GM08714 (cell line): ENCODE results near the gene EMSY.
"Not testable (repeated sequence)": the region's sequence is repeated elsewhere in the genome, so short reads cannot be mapped to it uniquely, and the experiment has no call there.

Experiments
- H3K4me3 ChIP-seq: fragments of 200-500 bp; sonication (Bioruptor generic); 2 replicates; pipeline ENCODE4 v1.5.1; 2014; ENCODE audit warnings: mild to moderate bottlenecking, low read length, inconsistent platforms
- ZNF274 ChIP-seq: IDR thresholded peaks from 2 replicates; pipeline ENCODE4 v1.6.1; 2012; ENCODE audit warnings: mild to moderate bottlenecking, low read depth, low read length

Gene EMSY

DNA sequence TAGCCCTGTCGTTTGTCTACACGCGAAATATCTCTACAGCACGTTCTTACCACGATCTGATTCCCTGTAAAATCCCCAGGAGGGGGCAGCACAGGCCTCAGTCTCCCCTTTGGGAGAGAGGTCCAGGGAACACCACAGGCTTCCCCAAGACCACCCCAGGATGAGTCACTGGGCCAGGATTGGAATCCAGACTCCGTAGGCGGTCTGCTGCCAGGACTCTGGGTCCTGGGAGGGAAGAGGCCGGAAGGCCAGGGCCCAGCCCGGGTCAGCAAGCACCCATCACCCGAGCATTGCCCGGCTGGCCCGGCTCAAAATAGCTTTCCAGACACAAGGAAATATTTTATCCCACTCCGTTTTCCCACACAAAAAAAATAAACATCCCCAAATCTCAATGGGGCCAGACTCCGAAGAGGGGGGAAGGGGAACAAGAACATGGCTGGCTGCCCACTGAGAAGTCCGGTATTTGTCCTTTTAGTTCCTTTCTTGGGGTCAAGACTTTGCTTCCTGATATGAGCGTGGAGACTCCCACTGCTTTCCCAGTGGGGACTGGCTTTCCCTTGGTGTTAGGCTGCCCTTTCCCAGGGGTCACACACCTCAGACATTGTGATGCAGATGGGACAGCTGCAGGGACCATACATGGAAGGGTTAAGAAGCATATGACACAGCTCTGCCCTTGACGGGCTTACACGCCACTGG, 134.4 kb downstream of the EMSY start:
- TF ChIP-seq ZNF274 = no peak
- H3K4me3 ChIP-seq = no peak overlapping the region

DNA sequence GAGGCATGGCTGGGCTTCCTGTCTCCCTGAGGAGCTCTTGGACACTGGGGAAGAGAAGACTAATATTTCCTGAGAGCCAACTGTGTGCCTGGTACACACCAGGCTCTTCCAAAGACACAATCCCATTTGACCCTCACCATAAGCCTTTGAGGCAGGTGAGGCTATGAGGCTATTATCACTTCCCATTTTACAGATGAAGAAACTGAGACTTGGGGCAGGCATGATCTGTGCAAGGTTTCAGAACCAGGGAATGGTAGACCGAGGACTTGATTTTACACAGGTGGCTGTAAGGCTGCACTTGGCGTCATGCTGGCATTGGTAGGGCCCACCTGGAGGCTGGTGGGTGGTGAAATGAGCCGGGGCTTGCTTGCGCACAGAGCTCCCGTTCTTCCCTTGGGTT, 134.9 kb downstream of the EMSY start:
- no peak for TF ChIP-seq ZNF274
- no peak overlapping the region for H3K4me3 ChIP-seq

DNA sequence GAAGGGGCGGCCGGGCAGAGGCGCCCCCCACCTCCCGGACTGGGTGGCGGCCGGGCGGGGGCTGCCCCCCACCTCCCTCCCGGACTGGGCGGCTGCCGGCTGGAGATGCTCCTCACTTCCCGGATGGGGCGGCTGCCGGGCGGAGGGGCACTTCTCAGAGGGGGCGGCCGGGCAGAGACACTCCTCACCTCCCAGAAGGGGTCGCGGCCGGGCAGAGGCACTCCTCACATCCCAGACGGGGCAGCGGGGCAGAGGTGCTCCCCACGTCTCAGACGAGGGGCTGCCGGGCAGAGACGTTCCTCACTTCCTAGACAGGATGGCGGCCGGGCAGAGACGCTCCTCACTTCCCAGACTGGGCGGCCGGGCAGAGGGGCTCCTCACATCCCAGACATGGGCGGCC, 137.7 kb downstream of the EMSY start:
- H3K4me3 ChIP-seq = not testable (repeated sequence)

DNA sequence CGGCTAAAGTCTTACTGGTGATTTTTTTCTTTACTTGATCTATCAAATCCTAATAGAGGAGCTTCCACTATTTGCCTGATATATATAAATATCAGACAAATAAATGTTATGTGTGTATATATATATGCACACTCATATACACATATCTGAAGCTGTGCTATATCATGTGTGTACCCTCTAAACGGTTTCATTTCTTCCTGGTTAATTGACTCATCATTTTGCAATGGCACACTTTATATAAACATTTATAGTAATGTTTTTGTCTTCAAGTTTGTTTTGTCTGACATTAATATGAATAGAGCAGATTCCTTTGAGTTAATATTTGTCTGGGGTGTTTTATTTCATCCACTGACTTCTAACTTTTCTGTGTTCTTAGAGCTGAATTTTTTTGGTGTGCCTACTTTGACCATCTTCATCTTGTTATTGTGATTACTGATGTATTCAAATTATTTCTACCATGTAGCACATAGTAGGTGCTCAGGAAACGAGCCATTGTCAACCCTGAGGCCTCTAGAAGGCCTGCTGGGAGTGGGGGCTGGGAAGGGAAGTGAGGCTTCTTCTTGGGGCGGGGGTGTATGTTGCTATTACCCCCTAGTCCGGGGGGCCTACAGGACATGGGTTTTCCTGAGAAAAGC, 143.1 kb downstream of the EMSY start:
- no peak for TF ChIP-seq ZNF274
- no peak overlapping the region for H3K4me3 ChIP-seq

DNA sequence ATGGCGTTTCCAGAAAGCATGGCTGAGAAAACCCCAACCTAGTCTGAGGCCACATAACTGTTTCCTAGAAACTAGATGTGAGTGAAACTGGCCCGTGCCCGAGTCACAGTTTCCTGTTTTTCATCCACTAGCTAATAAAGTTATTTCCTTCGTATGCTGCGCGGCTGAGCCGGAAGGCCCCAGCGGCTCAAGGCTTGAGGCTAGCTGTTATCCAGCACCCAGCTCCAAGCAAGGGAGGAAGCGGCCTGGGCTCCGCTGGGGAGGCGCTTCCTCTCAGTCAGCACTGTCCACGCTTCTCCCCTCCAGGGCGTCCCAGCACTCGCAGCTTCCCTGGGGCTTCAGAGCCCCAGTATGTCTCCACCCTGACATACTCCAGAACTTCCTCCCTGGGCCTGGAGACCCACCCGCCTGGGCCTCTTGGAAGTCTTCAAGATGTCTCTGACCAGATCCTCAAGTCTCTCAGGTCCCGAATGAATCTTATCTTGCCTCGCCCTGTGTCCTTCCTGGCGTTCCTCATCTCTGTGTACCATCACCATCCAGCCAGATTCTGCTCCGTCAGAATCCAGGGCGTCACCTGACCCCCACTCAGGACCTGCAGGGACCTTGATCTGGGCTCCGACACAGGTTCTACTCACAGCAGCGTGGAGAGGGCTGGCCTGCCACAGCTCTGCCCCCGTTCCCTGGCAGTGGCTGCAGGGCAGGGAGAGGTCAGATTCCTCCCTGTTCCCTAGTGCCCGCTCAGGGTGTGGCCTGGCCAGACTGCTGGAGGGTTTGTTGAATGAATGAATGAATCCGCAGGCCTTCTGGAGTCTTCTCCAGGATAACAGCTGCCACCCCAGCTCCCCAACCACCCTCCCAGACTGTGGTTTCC, 143.9 kb downstream of the EMSY start:
- TF ChIP-seq ZNF274 = no peak
- H3K4me3 ChIP-seq = no peak overlapping the region

DNA sequence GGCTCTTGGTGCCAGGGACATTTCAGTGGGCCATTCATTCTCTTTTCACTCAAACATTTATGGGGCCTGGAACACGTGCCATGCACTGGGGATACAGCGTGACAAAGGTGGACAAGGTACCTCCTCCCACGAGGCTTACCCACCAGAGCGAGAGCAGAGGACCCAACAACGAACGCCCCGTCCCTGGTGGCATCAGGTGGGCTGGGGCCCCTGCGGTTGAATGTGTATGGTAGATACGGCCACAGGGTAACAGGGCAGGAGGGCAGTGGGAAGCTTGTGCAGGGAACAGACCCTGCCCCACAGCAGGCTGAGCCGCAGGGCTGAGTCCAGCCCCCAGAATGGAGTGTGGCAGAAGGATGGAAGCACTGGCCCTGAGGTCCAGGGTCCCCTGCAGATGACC, 144.7 kb downstream of the EMSY start:
- TF ChIP-seq ZNF274 = no peak

DNA sequence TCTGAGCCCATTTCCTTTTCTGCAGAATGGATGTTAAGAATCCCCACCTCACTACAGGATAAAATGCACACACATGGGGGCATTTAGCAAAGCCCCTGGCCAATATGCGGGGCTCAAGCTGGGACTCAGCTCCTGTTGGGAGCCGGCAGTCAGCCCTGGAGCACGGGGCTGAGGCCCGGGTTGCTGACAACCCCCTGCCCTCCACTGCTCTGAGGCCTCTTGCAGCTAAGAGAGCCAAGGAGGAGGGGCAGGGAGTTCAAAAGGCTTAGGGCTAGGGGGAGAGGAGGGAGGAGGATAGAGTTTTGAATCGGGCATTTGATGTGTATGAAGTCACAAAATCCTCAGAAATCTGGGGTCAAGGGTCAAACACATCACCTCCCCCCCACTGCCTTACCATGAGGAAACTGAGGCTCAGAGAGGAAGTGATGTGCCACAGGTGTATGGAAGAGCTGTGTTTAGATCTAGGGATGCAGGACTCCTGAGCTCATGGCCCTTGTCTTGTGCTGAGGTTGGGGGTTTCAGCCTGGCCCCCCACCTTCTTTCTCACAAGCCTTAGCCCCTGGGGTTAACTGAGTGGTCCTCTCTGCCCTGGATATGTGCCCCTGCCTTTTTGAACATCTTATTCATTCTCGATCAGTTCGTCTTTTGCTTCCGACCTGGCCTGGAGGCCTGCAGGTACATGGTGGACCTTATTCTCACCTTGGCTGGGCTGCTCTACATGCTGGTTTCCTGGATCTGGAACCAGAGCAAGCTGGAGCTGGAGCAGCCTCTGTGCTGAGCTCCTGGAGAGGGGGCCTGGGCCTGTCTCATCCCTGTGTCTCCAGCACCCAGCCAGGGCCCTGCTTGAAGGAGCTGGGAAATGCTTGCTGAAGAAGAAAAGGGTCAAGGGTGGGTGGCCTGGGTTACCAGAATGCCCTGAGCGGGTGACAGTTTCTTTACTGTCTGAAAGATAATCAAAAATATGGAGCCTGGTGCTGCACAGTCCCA, 145.4 kb downstream of the EMSY start:
- TF ChIP-seq ZNF274 = no peak
- no peak overlapping the region for H3K4me3 ChIP-seq

More for the DNA sequence above, 144.7 kb downstream of the EMSY start:
- H3K4me3 ChIP-seq = no peak overlapping the region

DNA sequence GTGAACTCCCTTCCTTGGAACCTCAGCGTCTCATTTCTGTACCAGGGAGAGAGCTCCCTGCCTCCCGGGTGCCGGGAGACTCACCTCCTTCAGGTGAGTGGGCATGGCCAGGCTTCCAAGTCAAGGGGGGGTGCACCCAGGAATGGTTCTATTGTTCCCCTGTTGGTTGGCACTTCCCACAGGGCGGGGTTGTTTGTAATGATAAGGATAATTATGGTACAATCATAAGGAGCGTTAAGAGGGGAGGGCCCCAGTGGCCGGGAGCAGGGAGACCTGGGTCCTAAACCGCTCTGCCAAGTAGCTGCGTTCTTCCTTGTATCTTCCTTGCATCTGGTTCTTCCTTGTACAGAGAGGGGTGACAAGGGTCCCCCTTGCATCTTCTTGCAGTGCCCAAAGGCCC, 146.6 kb downstream of the EMSY start:
- no peak for TF ChIP-seq ZNF274
- H3K4me3 ChIP-seq = no peak overlapping the region

DNA sequence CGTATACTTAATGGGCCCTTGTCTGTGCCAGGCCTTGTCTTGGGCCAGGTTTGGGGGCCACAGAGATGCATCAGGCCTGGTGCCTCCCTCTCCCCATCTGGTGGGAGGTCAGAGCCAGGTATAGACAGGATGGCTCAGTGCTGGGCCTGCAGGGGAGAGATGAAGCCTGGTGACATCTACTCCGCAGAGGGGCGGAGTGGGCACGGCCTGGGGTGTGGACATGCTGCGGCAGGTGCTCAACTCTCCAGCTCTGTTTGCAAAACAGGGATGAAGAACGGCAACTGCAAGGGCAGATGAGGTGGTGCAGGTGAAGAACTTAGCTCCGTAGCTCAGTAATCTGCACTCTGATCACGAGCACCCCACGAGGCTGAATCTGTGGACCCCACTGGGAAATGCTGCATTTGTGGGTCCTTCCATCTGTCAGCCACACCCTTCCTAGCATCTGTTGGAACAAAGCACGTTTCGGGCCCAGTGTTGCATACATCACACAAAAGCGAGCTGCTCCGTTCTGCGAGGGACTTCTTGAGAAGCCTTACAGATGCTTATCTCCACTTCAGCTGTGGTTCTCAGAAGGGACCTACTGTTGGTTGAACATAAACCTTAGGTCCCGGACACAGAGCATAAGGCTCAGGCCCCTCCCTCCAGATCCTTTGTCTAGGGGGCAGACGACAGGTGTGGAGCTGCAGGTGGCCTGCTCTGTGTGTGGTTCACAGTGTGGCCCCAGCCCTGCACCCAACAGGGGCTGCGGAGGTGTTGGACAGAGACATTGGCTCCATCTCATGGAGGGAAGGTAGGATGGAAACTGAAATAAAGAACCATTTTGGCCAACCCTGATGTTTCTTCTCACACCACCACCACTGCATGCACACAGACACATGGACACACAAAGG, 147.5 kb downstream of the EMSY start:
- no peak for TF ChIP-seq ZNF274
- H3K4me3 ChIP-seq = no peak overlapping the region

DNA sequence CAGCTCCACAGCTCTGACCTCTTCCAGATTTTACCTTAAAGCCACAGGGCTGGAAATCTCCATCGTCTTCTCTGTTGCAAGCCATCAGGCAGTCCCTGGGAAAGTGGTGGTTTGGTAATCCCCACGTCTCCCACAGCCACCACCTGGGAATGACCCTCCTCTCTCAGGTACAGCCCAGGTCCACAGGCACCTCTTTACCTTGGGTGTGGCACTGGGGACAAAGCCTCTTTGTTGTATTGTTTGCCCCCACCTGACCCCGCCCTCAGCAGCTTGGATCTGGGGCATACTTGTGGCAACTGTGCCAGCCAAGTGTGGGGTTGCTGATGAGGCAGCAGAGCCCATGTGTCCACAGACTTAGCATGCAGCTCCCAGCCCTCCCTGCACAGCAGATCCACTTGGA, 148.1 kb downstream of the EMSY start:
- H3K4me3 ChIP-seq = no peak overlapping the region
- no peak for TF ChIP-seq ZNF274

DNA sequence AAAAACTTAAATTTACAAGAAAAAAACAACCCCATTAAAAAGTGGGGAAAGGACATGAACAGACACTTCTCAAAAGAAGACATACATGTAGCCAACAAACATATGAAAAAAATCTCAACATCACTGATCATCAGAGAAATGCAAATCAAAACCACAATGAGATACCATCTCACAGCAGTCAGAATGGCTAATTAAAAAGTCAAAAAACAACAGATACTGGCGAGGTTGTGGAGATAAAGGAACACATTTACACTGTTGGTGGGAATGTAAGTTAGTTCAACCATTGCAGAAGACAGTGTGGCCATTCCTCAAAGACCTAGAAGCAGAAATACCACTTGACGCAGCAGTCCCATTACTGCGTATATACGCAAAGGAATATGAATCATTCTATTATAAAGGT, 150.3 kb downstream of the EMSY start:
- H3K4me3 ChIP-seq = not testable (repeated sequence)

DNA sequence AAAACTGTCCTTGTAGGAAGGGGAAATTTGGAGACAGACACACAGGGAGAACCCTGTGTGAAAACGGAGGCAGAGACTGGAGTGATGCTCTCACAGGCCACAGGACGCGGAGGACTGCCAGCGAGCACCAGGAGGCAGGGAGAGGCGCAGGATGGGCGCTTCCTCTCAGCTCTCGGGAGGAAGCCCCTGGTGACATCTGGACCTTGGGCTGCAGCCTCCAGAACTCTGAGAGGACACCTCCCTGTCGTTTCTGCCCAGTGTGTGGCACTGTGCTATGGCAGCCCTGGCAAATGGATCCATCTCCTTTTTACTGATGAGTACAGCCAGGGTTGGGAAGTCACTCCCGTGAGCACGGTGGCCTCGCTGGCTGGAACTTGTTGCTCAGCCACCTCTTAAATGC, 151.8 kb downstream of the EMSY start:
- no peak overlapping the region for H3K4me3 ChIP-seq
- no peak for TF ChIP-seq ZNF274
